ENCODE data around the gene UNC5B.

- TF ChIP-seq CTCF (IDR thresholded peaks at IDR 0.05; ENCODE audit: insufficient read depth, low read length): no peak
- no peak for TF ChIP-seq GABPA (IDR thresholded peaks at IDR 0.05; ENCODE audit: low read depth)
Observed at GRCh38 chr10:71325267-71325666, 112.9 kb downstream of the UNC5B start.
